ENCODE data around the gene PADI6.
A peak's percentile ranks its signal among the peaks of the same experiment; 100 is the strongest.
"Not testable (repeated sequence)": the region's sequence is repeated elsewhere in the genome, so short reads cannot be mapped to it uniquely, and the experiment has no call there.

Gene PADI6

DNA sequence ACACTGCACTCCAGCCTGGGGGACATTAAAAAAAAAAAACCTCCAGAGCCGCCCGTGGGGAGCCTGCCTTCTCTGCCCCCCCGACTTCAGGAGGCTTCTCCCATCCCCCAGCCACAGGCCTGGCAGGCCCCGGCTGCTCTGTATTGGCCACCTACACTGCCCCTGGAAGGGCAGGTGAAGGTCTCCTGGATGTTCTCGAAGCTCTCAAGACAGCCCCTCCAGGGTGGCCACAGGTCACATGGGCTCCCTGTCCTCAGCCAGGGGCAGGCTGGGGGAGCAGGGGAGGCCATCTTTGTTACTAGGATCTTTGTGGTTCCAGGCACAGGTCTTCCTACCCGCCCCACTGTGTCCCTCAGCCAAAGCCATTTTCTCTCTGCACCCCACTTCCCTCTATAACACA is 32.8 kb downstream of the PADI6 start:
- DNase-seq (ENCODE audit: low spot score), result no peak

DNA sequence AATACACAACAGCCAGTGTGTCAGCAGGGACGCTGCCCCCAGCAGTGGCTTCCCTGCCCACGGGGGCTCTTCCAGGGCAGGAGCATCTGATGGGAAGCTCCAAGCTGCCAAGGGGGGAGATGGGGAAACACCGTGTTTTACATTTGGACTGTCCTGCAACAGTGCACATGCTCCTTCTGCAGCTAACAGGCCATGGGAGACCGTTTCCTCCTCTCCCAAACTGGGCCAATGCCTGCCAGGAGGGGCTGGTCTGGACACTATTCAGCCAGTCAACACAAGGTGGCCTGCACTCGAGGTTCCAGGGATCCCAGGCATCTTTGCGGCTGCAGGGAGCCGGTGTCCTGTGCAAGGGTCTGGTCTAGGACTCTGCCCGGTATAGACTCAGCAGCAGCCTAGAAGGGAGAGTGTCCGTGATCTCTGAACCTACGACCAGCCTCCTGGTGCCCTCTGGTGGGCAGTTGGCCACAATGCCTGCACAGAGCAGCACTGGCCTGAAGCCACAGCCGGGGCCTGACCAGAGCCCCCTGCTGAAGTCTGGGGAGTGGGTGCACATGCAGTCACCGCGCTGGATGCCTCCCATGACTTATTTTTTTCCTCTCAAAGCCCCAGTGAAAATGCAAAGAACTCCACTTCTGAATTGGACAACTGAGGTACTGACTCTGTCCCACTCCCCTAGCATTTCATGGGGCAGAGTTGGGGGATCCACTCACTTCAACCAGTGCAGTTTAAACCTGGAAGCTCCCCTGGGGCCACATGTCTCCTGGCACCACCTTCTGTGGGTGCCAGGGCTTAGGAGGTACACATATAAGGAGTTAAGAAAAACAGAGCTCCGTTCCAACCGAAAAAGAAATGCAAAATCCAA is 34.1 kb downstream of the PADI6 start:
- peak; percentile 79 for DNase-seq (ENCODE audit: low spot score)

DNA sequence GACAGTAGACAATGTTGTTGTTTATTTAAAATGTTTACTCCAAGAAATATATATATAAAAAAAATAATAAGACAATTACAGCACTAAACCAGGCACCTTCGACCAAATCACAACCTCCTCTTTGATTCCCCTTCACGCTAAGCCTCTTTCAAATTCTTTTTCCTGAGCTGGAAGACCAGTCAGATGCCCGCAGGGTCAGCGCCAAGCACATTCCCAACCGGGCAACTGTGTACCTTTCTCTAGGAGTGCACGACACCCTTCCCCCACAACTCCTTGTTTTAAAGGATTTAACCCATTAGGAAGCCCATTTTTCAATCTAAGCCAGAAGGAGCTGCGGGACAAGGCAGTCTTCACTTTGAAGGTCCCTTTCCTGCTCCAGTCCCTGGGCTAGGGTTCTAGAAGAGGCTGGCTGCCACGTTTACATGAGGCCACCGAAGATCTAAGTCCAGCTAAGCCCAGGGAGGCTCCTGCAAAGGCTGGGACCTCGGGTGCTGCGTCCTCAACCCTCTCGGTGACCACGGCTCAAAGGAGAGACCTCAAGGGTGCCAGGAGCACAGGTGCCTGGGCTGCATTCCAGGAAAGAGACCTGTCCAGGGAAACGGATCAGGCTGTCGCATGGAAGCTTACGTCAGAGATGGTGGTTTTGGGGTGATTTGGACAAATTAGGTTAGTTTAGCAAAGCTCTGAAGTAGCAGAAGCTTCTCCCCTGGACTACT is 34.9 kb downstream of the PADI6 start:
- not testable (repeated sequence) for DNase-seq (ENCODE audit: low spot score)

DNA sequence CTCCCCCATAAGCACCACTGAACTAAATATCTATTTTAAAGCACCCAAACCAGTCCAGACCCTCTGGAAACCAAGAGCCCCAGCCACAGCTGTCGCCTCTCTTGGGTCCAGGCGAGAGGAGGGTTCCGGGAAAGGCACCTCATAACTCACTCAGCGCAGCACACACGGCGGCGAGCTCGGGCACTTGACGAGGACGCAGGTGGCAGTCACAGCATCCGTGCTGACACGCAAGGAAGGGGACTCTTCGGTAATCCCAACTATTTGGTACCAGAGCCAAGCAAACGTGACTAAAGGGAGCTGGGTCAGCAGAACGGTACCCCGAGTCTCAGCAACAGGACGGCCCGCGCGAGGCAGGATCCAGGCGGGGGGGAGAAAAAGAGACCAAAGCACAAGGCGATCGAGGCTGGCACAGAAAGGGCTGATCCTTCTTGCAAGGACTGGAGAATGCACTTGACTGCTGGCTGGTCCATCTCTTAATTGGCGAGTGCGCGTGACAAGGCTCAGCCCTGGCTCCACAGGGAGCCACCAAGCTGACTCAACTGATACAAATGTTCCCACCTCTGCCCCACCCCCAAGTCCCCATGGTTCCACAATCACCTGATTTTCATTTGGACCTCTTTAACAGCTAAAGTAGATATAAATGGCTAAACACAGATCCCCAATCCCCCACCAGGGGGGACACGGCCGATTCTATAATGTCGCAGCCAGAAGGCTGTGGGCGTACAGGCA is 36.0 kb downstream of the PADI6 start:
- not testable (repeated sequence) for DNase-seq (ENCODE audit: low spot score)

DNA sequence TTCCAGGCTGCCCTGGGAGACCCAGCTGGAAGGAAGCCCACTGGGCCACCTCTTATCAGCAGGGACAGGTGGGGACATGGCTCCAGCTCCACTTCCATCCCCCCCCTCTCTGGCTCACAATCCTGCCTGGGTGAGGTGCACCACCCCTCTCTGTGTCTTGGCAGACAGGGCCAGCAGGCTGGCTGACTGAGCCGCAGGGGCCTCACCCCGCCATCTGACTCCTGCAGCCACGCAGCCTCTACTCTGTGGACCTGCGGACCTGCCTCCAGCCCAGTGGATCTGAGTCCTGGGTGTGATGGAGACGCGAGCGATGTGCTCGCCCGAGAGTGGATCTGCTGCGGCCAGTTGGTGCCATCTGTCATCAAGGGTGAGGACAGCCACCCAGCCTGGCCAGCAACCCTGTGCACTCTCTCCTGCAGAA is 37.4 kb downstream of the PADI6 start:
- DNase-seq (ENCODE audit: low spot score), result no peak

DNA sequence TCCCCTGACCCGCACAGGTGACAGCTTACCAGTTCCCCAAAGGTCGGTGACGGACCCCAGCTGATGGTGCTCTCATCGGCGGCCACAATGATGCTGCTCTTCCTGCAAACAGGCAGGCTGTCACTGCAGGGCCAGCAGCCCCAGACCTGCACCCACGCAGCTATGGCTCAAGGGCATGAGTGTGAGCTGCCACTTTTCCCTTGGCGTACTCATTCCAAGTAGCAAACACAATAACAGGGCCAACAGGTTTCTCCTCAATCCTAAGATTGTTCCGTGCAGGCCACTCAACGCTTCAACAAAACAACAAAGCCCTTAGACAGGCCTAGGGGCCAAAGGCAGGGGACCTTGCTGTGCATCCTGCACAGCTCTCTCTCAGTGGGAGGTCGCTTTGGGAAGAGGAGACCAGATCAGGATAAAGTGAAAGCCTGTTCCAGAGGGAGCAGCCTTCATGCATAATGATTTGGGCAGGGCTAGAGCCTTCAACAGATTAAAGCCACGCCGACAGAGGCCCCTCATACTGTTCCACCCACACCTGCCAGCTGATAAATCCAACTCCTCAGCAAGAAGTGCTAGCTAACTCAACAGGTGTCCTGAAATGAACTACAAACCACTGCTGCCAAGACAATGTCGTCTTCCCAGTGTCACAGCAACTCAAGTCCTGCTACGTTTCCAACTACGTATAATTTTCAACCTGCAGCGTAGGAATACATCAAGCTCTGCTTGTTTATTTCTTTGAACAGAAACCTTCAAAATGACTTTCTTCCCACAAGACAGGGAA is 40.3 kb downstream of the PADI6 start:
- DNase-seq (ENCODE audit: low spot score), result no peak

DNA sequence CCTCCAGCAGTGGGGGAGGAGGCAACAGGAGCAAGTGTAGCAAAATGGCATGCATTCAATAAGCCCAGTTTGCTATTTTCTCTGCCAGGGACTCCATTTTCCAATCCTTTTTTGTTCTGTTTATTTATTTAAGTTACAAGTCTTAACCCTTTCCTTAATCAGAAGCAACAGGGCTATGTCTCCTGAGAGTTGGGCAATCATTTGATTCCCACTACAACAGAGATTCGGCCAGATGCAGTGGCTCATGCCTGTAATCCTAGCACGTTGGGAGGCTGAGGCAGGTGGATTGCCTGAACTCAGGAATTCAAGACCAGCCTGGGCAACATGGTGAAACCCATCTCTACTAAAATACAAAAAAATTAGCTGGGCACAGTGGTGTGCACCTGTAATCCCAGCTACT is 42.0 kb downstream of the PADI6 start:
- DNase-seq (ENCODE audit: low spot score), result no peak

DNA sequence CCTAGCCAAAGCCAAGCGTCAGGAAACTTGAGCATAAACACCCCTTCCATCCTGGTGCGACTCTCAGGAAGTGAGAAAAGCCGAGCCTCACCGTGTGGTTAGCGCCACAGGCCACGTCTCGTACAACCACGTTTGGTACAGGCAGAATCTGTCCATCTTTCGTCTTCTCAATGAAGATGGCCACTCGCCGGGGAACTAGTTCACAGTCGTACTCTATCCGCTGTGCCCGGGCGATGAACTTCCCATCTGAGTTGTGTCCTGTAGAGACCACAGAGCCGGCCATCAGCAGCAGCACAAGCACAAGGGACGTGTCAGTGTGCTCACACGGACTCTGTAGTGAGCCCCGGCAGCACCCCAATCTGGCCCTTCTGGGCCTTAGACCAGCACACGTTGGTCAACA is 44.4 kb downstream of the PADI6 start:
- no peak for DNase-seq (ENCODE audit: low spot score)

DNA sequence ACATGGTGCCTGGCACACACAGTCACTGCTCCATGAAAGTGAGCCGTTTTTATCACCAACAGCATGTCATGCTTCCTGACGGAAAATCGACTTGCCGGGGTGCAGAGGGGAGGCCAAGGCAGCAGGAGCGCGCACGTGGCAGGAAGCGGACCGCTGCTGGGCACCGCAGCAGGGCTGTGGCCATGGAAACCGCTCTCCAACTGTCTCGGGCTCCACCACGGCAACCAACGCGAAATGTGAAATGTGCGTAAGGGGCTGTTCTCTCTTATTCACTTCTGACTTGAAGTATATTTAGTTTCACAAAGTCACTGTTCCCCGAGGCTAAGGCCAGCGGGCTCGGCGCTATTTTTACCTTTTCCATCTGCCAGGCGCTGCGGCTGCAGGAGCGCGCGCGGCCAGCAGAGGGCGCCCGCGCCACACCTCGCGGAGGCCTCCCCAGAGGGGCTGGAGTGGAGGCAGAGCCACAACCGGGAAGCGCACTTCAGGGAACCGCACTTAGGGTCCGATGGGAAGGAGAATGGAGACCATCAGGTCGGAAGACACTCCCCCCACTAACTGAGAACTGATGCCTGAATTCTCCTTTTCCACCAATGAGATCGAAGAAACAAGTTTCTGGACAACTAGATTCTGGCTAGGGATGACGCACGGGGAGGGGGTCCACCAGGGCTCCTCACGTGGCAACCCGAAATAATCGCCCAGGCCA is 47.8 kb downstream of the PADI6 start:
- peak; percentile 58 for DNase-seq (ENCODE audit: low spot score)

DNA sequence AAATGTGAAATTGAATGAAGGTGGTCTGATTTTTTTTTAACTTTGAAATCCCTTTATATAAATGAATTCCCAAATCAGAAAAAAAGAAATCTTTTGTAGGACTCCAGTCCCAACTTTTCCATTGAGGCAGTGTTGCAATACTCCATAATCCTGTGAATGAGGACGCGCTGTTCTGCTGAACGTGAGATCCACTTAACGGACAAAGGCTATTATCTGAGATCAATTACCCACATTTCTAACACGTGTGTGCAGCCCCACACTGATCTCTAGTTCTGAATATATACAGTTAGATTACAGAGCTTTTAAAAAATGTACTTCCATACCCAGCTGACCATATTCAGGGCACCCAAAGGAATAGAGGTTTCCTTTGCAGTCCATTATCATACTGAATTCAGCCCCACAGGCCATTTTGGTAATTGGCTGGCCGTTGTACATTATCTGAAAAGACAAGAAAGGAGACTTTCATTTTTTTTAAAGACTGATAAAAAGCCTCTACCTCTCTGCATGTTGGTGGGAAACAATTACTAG is 48.5 kb downstream of the PADI6 start:
- no peak for DNase-seq (ENCODE audit: low spot score)

DNA sequence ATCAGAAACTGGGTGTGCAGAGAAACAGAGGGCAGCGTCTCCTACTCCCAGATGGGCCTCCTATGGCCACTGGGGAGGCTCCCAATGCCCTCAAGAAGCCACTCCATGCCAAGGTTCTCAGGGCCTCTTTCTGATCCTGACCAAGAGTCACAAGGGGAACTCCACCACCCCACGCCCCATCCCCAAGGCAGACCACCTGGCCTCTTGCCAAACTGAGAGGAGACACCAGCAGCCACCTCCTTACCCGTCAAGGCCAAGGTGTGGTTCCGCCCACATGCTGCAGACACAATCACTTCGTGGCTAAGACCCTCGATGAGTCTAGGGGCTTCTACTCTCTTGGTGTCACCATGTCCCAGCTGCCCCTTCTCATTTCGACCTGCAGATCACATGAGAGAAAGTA is 50.5 kb downstream of the PADI6 start:
- no peak for DNase-seq (ENCODE audit: low spot score)

DNA sequence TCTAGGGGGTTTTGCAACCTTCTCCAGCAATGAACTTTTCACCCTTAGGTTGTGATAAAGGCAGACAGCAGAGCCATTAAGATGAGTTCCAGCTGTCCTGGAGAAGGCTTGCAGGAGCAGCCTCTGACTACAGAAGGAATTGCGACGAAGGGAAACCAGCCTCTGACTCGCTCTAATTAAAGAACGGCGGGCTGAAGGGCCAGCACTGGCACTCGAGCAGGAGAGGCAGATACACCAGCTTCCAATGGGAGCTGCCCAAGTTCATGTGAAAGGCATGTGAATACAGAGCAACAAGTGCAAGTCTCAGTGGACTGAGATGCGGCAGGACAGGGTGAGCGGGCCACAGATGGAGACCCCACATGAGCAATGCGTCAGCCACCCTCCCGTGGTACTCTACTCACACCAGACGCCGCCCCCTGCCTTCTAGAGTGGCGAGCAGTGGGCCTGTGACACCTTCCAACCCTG is 51.8 kb downstream of the PADI6 start:
- DNase-seq (ENCODE audit: low spot score), result no peak

DNA sequence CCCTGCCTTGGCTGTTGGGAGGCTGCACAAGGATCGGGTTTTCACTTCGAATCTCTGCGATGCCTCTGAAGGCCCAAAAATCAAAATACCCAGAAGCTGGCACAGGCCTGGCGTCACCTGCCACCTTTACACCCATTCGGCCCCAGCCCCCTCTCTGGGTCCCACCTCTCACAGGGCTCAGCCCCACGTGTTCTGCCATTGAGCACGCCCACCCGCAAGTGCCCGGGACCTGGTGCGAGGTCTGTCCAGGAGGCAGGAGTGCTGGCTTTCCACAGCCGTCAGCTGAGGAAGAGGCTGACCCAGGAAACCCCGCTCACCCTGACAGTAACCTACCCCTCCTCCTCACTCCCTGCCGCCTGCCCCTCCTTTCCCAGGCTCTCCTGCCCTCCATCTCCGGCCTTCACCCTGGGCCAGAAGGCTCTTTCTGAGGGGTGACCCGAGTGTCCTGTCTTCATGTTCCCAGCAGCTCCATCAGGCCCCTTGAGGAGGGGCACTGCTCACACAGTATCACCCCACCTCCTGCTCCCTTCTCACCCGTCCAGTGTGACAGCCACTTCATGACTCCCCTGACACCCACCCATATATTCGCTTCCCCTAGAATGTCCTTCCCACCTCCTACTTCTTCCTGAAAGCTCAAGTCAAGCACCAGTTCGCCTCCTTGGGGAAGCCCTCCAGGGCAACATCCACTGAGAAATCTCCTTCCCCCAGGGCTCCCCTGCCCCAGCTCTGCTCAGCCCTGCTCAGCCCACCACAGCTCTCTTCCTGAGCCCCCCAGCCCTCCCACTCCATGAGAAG is 54.0 kb downstream of the PADI6 start:
- DNase-seq (ENCODE audit: low spot score), result no peak

DNA sequence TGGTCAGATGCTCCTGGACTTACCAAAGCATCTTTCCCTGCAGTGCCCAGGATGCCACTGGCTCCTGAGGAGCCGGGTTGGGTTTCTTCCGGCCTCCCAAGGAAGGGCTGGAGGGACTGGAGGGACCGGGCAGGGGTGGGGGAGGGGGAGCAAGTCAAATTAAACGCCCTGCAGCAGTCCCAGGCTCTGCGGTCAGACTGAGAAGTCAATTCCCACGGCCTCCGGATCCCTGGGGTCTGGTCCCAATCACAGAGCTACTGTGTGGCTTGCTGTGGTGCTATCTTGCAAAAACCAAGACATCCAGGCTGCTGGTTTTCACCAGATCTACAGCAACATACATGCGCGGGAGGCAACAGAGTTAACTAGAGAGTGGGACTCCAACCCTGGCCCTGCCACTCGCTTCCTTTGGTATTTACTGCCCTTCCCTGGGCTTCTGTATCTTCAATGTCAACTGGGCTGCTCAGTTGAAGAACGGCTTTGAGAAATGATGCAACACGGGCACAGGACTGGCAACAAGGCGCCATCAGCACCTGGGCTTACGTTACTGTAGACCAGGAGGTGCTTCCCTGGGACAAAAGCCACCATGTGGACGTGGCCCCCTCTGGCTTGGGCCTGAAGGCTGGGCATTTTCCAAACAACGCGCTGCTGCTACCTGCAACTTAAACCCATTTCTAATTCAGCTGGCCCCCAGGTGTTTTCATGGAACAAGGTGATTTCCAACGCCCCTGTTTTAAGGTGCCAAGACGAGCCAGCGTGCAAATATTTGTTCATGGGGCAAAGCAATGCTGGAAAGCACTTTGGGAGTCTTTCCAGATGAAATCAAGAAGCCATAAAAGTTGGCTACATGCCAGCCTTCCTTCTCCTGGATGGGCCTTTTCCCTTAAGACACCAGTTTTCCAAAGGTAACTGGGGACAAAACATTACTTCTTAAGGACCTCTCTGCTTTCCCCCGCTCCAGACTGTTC is 56.0 kb downstream of the PADI6 start:
- no peak for DNase-seq (ENCODE audit: low spot score)

DNA sequence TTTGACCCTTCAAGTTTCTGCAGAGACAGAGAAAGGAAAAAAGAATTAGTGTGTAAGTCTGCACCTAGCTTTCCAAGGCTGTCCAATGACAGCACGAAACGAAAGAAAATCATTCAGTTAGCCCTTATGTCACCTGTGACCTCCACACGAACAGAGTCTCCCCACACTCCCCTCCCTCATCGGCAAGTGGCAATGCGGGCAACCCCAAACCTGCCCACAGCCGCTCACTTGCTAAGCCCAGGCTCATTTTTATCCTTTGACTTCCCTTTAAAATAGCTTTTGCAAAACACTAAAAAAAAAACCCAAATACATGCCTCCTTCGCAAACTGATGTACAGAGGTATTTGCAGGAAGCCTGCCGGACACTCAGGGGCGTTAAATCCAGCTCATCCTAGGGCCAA is 57.2 kb downstream of the PADI6 start:
- DNase-seq (ENCODE audit: low spot score), result no peak

DNA sequence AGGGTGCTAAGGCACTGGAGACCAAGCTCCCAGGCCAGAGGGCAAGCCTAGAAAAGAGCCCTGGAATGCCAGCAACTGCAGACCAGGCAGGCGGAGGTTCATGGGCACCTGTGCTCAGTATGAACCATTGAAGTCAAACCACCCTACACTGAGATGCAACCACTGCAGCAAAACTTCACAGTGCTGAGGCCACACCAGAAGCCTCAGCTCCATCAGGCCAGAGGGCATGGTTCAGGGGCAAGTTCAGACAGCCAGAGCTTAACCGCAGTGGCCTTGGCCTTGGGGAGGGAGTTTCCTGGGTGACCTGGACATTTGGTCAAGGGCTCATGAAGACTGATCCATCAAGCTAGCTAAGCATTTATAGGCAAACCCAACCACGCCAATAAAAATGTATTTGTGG is 60.4 kb downstream of the PADI6 start:
- no peak for DNase-seq (ENCODE audit: low spot score)

DNA sequence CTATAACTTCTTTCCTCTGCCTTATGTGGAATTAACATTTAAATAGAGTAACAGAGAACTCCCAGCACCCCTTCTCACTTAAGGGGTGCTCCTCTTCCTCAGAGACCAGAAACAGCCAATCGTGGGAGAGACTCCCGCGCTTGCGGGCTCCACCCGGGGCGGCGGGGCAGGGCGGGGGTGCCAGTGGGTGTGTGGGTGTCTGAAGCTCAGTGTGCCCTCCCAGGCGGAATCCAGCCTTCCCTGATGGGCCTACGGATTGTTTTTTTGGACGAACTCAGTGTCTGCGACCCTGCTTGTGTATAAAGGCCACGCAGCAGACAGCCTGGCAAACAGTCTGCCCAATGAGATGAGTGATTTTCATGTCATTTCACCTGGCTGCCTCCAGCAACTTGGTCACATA is 61.3 kb downstream of the PADI6 start:
- no peak for DNase-seq (ENCODE audit: low spot score)

DNA sequence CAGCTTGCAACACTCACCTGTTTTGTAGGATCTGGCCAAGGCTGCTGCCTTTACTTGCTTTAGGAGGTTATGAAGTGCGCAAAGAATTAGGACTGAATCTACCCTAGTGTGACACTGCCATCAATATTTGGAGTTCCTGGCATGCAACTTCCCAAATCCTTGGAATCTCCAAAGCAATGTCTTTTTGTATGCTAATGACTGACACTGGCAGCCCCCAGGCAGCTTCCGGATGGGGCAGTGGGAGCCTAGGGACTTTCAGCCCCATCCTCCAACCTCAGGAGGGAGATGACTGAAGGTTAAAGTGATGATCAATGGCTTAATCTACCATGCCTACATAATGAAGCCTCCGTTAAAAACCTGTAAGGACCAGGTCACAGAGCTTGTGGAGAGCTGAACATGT is 62.0 kb downstream of the PADI6 start:
- DNase-seq (ENCODE audit: low spot score), result no peak

DNA sequence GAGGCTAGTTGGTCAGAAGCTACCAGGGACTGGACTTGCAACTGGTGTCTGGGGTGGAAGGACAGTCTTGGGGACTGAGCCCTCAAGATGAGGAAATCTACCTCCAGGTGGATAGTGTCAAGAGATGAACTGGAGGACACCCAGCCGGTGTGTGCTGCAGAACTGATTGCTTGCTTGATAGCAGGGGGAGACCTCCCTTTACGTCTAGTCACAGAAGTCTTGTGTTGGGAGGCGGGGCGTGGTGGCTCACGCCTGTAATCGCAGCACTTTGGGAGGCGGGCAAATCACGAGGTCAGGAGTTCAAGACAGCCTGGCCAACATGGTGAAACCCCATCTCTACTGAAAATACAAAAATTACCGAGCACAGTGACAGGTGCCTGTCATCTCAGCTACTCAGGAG is 62.6 kb downstream of the PADI6 start:
- no peak for DNase-seq (ENCODE audit: low spot score)

All from NAMALWA (cell line).